ENCODE measurements around the gene KLHL20. TPM values are rescaled to one million over a fixed set of nuclear protein-coding genes. Genes with fewer than 3 reads are reported as not detected.
"Not testable (repeated sequence)": the region's sequence is repeated elsewhere in the genome, so short reads cannot be mapped to it uniquely, and the experiment has no call there.

The KLHL20 gene
- total and polyA plus RNA-seq, 7 donors = 7.8 to 19.6 (median 15.3) TPM

GRCh38 chr1:173758980-173759379 is 44.2 kb downstream of the KLHL20 start:
- DNase-seq = no peak
- intact Hi-C loops (cut with DNase I) = no loop called here
- 97 to 99% (median 99%) methylated on average over 5 of the region's 5 CpGs for WGBS, 3 donors
- Histone ChIP-seq H3K27ac (no peak overlapping the region), H3K4me1 (no peaks in the 10 kb centered on the region), H3K27me3 (ENCODE audit: insufficient read depth in 3 of 3, low read length in 2 of 3) (no peaks in the 10 kb centered on the region), H3K4me3 (no peak overlapping the region), H3K36me3 (ENCODE audit: insufficient read depth in 1 of 2, low read depth in 1 of 2) (peaks cover 5 to 83% of the 10 kb centered on the region in 2 donors), H3K9me3 (no peaks in the 10 kb centered on the region)
- ATAC-seq = no peak
- no peak for TF ChIP-seq CTCF (IDR thresholded peaks at IDR 0.05)

- H3K4me1 ChIP-seq; DNase-seq; H3K27me3 ChIP-seq (ENCODE audit: insufficient read depth in 3 of 3, low read length in 2 of 3); H3K9me3 ChIP-seq; ATAC-seq; H3K27ac ChIP-seq; H3K4me3 ChIP-seq; intact Hi-C loops (cut with DNase I): not testable (repeated sequence)
- 97 to 100% (median 99%) methylated on average over 6 of the region's 6 CpGs for WGBS, 3 donors
- H3K36me3 ChIP-seq (ENCODE audit: insufficient read depth in 1 of 2, low read depth in 1 of 2) = peaks cover 2 to 62% of the 10 kb centered on the region in 2 donors
These were observed 49.5 kb downstream of the KLHL20 start for GRCh38 chr1:173764331-173764730.

GRCh38 chr1:173768206-173768605 is 53.4 kb downstream of the KLHL20 start:
- TF ChIP-seq CTCF (IDR thresholded peaks at IDR 0.05) = no peak
- Histone ChIP-seq H3K9me3 (no peaks in the 10 kb centered on the region), H3K27ac (no peak overlapping the region), H3K36me3 (ENCODE audit: insufficient read depth in 1 of 2, low read depth in 1 of 2) (peaks cover 0 to 52% of the 10 kb centered on the region in 2 donors), H3K4me3 (no peak overlapping the region), H3K27me3 (ENCODE audit: insufficient read depth in 3 of 3, low read length in 2 of 3) (no peaks in the 10 kb centered on the region), H3K4me1 (no peaks in the 10 kb centered on the region)
- DNase-seq (no peak), ATAC-seq (no peak)
- WGBS, 3 donors = 80 to 90% (median 86%) methylated on average over 2 of the region's 2 CpGs
- intact Hi-C loops (cut with DNase I) = no loop called here

- ATAC-seq = no peak
- WGBS, 3 donors = 90 to 95% (median 93%) methylated on average over 3 of the region's 3 CpGs
- no peaks in the 10 kb centered on the region for H3K27me3 ChIP-seq (ENCODE audit: insufficient read depth in 3 of 3, low read length in 2 of 3)
- H3K4me1 ChIP-seq = no peaks in the 10 kb centered on the region
- no peak overlapping the region for H3K4me3 ChIP-seq
- no peak overlapping the region for H3K27ac ChIP-seq
- no peak for TF ChIP-seq CTCF (IDR thresholded peaks at IDR 0.05)
- intact Hi-C loops (cut with DNase I) = no loop called here
- DNase-seq = no peak
- no peaks in the 10 kb centered on the region for H3K9me3 ChIP-seq
- peaks cover 0 to 54% of the 10 kb centered on the region in 2 donors for H3K36me3 ChIP-seq (ENCODE audit: insufficient read depth in 1 of 2, low read depth in 1 of 2)
These were observed 54.0 kb downstream of the KLHL20 start for GRCh38 chr1:173768827-173769226.

GRCh38 chr1:173770330-173770729 is 55.5 kb downstream of the KLHL20 start:
- H3K9me3 ChIP-seq; H3K4me3 ChIP-seq; H3K4me1 ChIP-seq; H3K27me3 ChIP-seq (ENCODE audit: insufficient read depth in 3 of 3, low read length in 2 of 3); intact Hi-C loops (cut with DNase I); ATAC-seq; H3K27ac ChIP-seq: not testable (repeated sequence)
- WGBS, 3 donors = 92 to 93% (median 93%) methylated on average over 9 of the region's 9 CpGs
- DNase-seq = peak in 1 of 2 donors; percentile 12
- H3K36me3 ChIP-seq (ENCODE audit: insufficient read depth in 1 of 2, low read depth in 1 of 2) = peaks cover 6 to 63% of the 10 kb centered on the region in 2 donors

- no peaks in the 10 kb centered on the region for H3K27me3 ChIP-seq (ENCODE audit: insufficient read depth in 3 of 3, low read length in 2 of 3)
- peaks cover 7 to 63% of the 10 kb centered on the region in 2 donors for H3K36me3 ChIP-seq (ENCODE audit: insufficient read depth in 1 of 2, low read depth in 1 of 2)
- TF ChIP-seq CTCF (IDR thresholded peaks at IDR 0.05) = no peak
- peaks cover 6% of the 10 kb centered on the region for H3K9me3 ChIP-seq
- WGBS, 3 donors = 75 to 96% (median 95%) methylated on average over 1 of the region's 1 CpG
- H3K4me3 ChIP-seq = no peak overlapping the region
- intact Hi-C loops (cut with DNase I) = no loop called here
- no peak overlapping the region for H3K27ac ChIP-seq
- no peaks in the 10 kb centered on the region for H3K4me1 ChIP-seq
- peak in 3 of 4 donors; percentile 30 to 67 (median 57) for ATAC-seq
- no peak for DNase-seq
These were observed 56.8 kb downstream of the KLHL20 start for GRCh38 chr1:173771560-173771959.

Data from psoas muscle (tissue), 8 donors.